Measurements from ENCODE around the gene JPH2. TPM values are rescaled to one million over a fixed set of nuclear protein-coding genes. Genes with fewer than 3 reads are reported as not detected.

JPH2 gene
- total RNA-seq, 1 donor from 2014 or later = 18.5 TPM

DNA sequence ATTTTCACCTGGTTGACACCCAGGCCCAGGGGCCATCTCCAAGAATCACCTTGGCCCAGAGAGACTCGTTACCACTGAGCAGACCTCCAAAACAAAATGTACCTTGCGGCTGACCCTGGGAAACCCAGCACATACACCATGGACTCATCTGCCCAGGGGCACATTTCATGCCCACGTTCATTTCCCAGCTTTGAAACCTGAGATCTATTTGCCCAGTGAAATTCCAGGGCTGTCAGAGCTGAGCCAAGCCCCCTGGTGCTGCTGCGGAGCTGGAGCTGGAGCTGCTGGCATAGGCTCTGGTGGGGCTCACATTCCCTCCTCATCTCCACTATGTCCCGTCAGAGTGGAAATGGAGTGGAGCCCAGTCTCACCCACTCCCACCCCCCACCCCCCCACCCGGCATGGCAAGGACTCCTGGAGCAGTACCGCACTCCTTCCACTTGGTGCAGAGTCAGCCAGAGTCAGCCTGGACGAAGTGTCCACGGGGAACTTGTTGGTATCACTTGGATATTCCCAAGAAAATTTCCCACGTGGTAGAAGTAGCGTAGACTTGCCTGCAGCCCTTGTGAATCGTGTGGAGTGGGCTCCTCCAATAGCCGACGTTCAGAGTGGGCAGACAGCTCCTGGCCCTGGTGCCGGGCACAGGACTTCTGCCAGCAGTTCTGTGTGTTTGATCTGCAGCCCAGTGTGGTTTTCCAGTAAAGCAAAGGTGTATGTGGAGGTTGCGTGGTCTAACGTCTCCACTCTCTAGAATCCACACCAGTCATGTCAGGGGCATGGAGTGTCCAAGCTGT is 41.7 kb upstream of the JPH2 start:
- H3K4me3 ChIP-seq (ENCODE audit: insufficient read depth, low read depth, low read length) = no peak overlapping the region
- TF ChIP-seq, protein P1, sequence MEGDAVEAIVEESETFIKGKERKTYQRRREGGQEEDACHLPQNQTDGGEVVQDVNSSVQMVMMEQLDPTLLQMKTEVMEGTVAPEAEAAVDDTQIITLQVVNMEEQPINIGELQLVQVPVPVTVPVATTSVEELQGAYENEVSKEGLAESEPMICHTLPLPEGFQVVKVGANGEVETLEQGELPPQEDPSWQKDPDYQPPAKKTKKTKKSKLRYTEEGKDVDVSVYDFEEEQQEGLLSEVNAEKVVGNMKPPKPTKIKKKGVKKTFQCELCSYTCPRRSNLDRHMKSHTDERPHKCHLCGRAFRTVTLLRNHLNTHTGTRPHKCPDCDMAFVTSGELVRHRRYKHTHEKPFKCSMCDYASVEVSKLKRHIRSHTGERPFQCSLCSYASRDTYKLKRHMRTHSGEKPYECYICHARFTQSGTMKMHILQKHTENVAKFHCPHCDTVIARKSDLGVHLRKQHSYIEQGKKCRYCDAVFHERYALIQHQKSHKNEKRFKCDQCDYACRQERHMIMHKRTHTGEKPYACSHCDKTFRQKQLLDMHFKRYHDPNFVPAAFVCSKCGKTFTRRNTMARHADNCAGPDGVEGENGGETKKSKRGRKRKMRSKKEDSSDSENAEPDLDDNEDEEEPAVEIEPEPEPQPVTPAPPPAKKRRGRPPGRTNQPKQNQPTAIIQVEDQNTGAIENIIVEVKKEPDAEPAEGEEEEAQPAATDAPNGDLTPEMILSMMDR (IDR thresholded peaks at IDR 0.05; ENCODE audit: insufficient read depth, low read depth, low read length) = no peak
- TF ChIP-seq EZH2 (IDR thresholded peaks at IDR 0.05; ENCODE audit: insufficient read depth, low read length) = no peak
- H3K4me3 Mint-ChIP-seq (ENCODE audit: unreplicated experiment) = no peak overlapping the region
- peaks cover 1% of the 10 kb centered on the region for H3K4me1 Mint-ChIP-seq (ENCODE audit: low read depth, unreplicated experiment)
- H3K9me3 ChIP-seq (ENCODE audit: insufficient read depth, low read depth, low read length) = no peaks in the 10 kb centered on the region
- H2AFZ ChIP-seq (ENCODE audit: low read depth, low read length) = no peak overlapping the region
- H3K4me2 ChIP-seq (ENCODE audit: low read length) = no peak overlapping the region
- H3K27ac ChIP-seq (ENCODE audit: low read depth, low read length) = no peak overlapping the region
- H3K9ac ChIP-seq (ENCODE audit: low read length) = no peak overlapping the region
- no peaks in the 10 kb centered on the region for H3K9me3 Mint-ChIP-seq (ENCODE audit: unreplicated experiment)
- H3K36me3 ChIP-seq (ENCODE audit: insufficient read depth, low read length) = no peaks in the 10 kb centered on the region
- FAIRE-seq (no peak), DNase-seq (ENCODE audit: low read depth) (no peak)
- no peak overlapping the region for H3K27ac Mint-ChIP-seq (ENCODE audit: unreplicated experiment)
- H3K4me1 ChIP-seq (ENCODE audit: insufficient read depth, low read length) = no peaks in the 10 kb centered on the region
- H3K27me3 Mint-ChIP-seq (ENCODE audit: low read depth, unreplicated experiment) = peaks cover 6% of the 10 kb centered on the region
- peaks cover 2% of the 10 kb centered on the region for H3K36me3 Mint-ChIP-seq (ENCODE audit: low read depth, unreplicated experiment)
- no peaks in the 10 kb centered on the region for H4K20me1 ChIP-seq (ENCODE audit: insufficient read depth, low read length)
- H3K79me2 ChIP-seq (ENCODE audit: insufficient read depth, low read length) = no peaks in the 10 kb centered on the region
- H3K27me3 ChIP-seq (ENCODE audit: insufficient read depth, low read length) = peaks cover 2% of the 10 kb centered on the region

DNA sequence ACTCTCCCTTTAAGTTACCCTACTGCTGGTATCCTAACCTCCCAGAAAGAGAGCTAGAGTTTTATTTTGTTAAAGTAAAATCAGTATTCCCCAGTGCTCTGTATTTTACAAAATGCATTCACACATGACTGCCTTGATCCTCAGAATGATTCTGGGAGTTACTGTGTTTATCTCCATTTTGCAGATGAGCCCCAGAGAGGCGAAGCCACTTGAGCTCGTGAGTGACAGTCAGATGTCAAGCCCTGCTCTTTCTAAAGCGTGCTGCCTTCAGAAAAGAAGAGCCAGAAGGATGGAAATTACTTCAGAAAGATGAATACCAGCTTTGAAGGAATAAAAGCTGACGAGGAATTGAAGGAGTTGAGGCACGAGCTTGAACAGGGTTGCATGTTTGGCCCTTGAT is 37.6 kb upstream of the JPH2 start:
- no peaks in the 10 kb centered on the region for H3K9me3 Mint-ChIP-seq (ENCODE audit: unreplicated experiment)
- H4K20me1 ChIP-seq (ENCODE audit: insufficient read depth, low read length) = no peaks in the 10 kb centered on the region
- no peak overlapping the region for H3K27ac Mint-ChIP-seq (ENCODE audit: unreplicated experiment)

More for the DNA sequence above, 37.6 kb upstream of the JPH2 start:
- Histone ChIP-seq H3K4me2 (ENCODE audit: low read length) (no peak overlapping the region), H3K79me2 (ENCODE audit: insufficient read depth, low read length) (no peaks in the 10 kb centered on the region), H3K4me3 (ENCODE audit: insufficient read depth, low read depth, low read length) (no peak overlapping the region), H3K4me1 (ENCODE audit: insufficient read depth, low read length) (no peaks in the 10 kb centered on the region), H2AFZ (ENCODE audit: low read depth, low read length) (no peak overlapping the region), H3K36me3 (ENCODE audit: insufficient read depth, low read length) (no peaks in the 10 kb centered on the region), H3K27me3 (ENCODE audit: insufficient read depth, low read length) (no peaks in the 10 kb centered on the region), H3K9me3 (ENCODE audit: insufficient read depth, low read depth, low read length) (no peaks in the 10 kb centered on the region), H3K27ac (ENCODE audit: low read depth, low read length) (no peak overlapping the region), H3K9ac (ENCODE audit: low read length) (no peak overlapping the region)
- TF ChIP-seq, protein P1 (IDR thresholded peaks at IDR 0.05; ENCODE audit: insufficient read depth, low read depth, low read length) = no peak
- no peak for TF ChIP-seq EZH2 (IDR thresholded peaks at IDR 0.05; ENCODE audit: insufficient read depth, low read length)
- Mint-ChIP-seq H3K36me3 (ENCODE audit: low read depth, unreplicated experiment) (peaks cover 2% of the 10 kb centered on the region), H3K4me1 (ENCODE audit: low read depth, unreplicated experiment) (peaks cover 3% of the 10 kb centered on the region), H3K4me3 (ENCODE audit: unreplicated experiment) (no peak overlapping the region), H3K27me3 (ENCODE audit: low read depth, unreplicated experiment) (peaks cover 6% of the 10 kb centered on the region)
- DNase-seq (ENCODE audit: low read depth) = no peak
- FAIRE-seq = no peak
